HG03175 (cell line): Measurements from ENCODE around the gene SYT1.
"Not testable (repeated sequence)": the region's sequence is repeated elsewhere in the genome, so short reads cannot be mapped to it uniquely, and the experiment has no call there.

Experiments used
- ATAC-seq: cut with Tn5 transposase; IDR thresholded peaks from one replicate; pipeline ENCODE4 v1.9.1; 2021; ENCODE audit warnings: mild to moderate bottlenecking, moderate library complexity; ENCODE audit not compliant: unreplicated experiment

Gene SYT1

DNA sequence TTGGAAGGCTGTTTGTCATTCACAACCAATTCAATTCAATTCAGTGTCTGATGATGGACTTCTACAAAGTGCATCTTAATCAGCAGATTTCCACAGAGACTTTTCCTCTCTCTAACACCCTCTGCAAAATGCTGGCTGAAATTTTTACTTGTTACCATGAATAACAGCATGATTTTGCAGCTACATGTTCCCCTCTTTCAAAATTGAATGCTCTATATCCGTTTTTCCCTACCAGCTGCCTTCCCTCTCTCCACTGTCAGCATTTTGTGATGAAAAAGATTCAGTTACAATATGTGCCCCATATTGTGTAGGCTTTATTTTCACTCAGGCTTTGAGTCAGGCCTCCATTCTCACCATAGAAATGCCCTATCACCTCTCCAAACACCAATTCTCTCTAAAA, 334.6 kb downstream of the SYT1 start:
- ATAC-seq = no peak

GRCh38 chr12:79200176-79200575, 335.6 kb downstream of the SYT1 start:
- no peak for ATAC-seq

DNA sequence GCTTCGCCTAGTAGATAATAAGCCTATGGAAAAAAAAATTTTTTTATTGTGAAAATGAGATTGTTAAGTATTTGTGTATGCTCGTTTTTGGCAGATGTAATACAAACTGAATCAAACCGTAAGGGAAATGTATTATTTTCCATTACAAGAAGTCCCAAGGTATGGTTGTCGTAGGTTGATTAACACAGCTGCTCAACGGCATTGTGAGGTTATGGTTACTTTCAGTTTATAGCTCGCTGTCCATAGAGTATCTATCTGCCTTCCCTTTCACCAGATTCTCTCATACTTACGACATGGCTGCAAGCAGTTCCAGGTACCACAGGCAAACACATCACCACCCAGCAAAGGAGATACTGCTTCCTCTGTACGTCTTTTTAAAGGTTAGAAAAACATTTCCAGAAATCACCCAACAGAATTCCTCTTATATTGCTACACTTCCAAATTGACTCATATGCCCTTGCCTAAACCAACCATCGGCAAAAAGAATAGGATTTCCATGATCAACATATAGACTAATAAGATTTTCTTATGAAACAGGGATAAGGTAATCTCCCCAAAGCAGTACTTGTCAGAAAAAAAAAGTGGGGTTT, 338.6 kb downstream of the SYT1 start:
- ATAC-seq = no peak

GRCh38 chr12:79206871-79207270, 342.3 kb downstream of the SYT1 start:
- no peak for ATAC-seq

DNA sequence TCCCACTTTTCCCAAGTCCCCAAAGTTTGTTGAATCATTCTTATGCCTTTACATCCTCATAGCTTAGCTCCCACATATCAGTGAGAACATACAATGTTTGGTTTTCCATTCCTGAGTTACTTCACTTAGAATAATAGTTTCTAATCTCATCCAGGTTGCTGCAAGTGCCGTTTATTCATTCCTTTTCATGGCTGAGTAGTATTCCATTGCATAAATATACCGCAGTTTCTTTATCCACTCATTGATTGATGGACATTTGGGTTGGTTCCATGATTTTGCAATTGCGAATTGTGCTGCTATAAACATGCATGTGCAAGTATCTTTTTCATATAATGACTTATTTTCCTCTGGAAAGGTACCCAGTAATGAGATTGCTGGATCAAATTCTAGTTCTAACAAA, 345.8 kb downstream of the SYT1 start:
- ATAC-seq = not testable (repeated sequence)

GRCh38 chr12:79217306-79217705, 352.7 kb downstream of the SYT1 start:
- no peak for ATAC-seq

DNA sequence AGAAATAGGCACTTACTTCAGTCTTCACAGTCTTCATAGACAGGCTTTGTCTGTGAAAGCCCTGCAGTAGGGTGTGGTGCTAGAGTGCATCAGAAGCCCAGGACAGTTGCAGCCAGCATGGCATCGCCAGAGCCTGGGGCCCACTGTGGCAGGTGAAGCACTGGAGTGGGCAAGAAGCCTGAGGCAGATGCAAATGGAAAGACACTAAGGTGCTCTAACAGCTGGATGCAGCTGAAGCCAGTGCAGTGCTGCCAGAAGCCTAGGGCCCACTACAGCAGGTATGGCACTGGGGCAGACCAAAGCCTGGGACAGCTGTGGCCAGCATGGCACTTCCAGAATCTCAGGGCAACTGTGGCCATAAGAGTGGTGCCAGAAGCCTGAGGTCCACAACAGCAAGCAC, 358.6 kb downstream of the SYT1 start:
- no peak for ATAC-seq

DNA sequence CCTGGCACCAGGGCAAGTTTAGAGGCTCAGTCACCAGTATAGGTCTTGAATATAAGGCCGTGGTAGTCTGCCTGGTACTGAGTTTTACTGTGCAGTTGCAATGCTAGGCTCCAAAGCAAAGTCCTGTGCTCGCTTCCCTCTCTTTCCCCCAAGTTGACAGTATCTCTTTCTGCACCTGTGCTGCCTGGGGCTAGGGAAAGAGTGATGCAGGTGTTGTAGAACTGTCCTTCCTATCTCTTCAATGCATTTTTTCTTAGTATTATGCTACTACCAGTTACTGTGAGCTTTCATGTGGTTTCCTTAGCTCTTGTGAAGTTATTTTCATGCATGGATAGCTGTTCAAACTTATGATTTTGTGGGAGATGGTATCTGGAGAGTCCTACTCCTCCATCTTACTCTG, 359.2 kb downstream of the SYT1 start:
- ATAC-seq = no peak

GRCh38 chr12:79227091-79227490, 362.5 kb downstream of the SYT1 start:
- ATAC-seq = no peak

DNA sequence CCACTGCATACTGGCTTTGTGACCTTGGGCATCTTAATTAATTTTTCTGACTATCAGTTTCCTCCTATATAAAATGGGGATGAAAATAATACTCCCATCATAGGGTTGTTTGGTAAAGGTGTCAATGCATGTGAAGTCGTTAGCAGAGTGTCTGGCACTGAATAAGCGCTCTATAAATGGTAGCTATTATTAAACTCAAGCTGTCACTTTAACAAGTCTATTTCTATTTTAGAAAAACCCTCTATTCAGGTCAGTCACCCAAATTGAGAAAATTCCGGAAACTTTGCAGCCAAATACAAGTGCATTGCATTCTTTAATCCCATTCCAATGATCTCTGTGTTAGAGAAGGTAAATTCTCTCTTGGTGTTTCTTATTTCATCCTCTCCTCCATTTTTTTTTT, 363.1 kb downstream of the SYT1 start:
- ATAC-seq = no peak

DNA sequence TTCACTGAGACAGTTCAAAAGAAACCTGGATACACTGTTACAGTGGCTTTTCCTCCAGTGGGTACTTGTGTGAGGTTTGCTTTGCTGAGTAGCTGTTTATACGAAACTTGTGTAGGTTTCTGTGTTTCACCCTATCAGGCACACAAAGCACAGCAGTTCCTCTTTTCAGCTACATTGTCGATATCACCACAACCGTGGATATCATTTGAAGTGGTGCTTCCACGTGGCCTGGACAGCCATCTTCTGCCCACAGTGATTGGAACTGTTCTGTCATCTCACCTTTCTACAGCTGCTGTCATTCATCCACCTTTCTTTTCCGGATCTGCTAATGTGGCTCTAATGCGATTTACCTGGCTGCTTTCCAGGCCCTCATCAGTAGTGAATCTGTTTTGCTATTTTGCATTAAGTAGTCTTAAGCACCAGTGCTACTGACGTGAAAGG, 368.8 kb downstream of the SYT1 start:
- peak; percentile 39 for ATAC-seq

DNA sequence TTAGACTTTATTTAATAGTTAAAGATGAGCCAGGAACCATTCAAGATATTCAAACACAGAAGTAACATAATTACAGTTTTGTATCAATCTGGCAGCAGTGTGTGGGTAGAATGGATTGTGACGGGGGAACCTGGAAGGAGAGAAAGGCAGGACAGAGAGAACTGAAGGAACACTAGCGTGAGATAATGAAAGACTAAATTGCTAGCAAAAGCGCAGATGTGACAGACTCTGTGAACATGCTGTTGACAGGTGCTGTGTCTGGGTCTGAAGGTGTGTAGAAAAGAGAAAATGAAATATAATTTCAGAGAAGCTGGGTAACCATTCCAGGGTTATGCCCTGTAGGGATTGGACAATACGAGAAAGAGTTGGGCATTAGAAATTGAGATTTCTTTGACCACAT, 372.3 kb downstream of the SYT1 start:
- no peak for ATAC-seq

DNA sequence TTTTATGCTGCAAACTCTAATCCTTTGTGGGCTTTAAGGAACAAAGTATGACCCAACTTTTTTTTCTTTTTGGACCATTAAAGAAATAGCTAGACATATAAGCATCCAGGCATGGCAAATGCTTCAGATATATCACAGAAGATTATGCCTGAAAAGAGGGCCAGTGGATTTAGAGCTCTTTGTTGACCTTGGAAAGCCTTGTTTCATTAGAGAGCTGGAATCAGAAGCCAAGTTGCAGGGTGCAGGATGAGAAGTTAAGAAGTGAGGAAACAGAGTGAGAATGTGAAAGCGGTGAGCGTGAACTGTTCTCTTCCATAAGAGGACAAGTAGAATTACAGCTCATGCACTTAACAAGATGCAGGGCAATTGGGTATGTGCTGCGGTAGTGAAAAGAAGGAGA, 373.7 kb downstream of the SYT1 start:
- ATAC-seq = no peak

DNA sequence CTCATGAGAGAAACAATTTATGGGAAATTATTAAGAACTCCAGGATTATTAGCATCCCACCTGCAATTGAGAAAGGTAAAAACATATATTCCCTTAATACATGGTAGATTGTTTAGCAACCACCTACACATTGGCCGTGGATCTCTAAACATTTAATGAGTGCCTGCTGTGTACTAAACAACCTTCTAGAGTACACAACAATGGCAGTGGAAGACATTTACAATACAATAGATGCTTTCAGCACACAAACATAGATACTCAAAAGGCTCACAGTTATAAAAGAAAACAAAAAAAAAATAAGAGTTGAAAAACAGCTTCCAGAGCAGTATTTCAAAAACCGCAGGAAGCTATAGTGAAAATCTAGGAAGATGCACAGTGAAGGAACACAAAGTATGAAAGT, 382.9 kb downstream of the SYT1 start:
- ATAC-seq = no peak

DNA sequence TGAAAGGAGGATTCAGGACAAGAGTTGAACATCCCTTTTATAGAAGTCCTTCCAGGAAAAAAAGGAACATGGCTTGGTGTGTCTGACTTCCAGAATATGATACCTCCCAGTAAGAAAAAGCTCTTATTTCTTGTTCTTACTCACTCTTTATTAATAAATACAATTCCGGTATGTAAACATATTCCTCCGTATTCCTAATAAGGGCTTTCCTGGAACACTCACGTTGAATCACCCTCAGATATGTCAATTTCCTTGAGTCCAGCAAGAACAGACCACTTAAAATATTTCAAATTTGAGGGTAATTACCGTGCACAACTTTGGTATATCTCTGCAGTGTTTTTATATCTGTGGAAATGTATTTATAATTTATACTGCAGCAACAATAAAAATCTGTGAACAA, 385.6 kb downstream of the SYT1 start:
- ATAC-seq = no peak

GRCh38 chr12:79250960-79251755, 386.6 kb downstream of the SYT1 start:
- no peak for ATAC-seq

DNA sequence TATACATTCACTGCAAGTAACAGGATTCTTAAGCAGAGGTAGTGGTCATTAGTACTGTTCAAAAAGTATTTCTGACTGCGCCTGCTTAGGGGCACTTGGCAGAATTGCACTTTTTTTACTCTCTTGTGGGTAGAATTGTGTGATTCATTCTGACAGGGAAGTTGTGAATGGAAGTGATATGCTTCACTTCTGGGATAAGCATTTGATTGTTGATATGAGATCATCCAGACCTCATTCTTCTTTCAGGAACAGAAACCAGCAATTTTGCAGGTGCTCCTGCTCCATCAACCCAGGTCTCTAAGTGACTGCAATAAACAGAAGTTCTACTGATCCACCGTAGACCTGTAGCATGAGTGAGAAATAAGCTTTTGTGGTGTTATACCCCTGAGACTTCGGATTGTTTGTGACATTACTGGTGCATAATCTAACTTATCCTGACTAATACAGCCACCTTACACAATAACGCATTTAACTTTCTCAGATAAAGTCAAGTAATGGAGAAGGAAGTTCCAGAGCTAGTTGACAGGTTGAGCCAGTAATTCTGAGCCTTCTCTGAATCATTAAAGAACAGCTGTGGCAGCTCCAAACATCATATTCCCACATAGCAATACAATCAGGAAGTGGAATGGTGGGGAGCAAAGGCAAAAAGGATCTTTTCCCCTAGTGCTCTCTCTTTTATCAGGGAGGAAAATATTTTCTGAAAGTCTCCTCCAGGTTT, 387.9 kb downstream of the SYT1 start:
- no peak for ATAC-seq

GRCh38 chr12:79255288-79255687, 390.7 kb downstream of the SYT1 start:
- ATAC-seq = no peak

DNA sequence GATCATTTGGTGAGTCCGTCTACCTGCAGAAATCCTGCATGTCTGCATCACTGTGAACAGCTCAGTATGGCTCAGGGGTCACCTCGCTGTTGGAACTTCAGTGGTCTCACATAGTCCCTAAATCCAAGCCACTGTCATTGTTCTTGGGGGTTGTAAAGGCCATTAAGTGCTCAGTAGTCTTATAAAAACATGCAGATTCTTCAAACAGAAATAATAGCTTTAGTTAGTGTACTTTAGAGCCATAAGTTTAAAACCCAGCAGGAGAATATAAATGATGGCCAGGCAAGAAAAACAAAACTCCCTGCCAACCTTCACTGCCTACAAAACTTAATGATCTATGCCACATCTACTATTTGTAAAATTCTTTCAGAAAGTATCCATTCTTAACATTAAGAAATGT, 396.3 kb downstream of the SYT1 start:
- no peak for ATAC-seq

GRCh38 chr12:79262938-79263337, 398.4 kb downstream of the SYT1 start:
- no peak for ATAC-seq

- no peak for ATAC-seq
Observed at GRCh38 chr12:79266343-79267144, 402.0 kb downstream of the SYT1 start.
